Measurements from ENCODE around the gene THSD1.

DNA sequence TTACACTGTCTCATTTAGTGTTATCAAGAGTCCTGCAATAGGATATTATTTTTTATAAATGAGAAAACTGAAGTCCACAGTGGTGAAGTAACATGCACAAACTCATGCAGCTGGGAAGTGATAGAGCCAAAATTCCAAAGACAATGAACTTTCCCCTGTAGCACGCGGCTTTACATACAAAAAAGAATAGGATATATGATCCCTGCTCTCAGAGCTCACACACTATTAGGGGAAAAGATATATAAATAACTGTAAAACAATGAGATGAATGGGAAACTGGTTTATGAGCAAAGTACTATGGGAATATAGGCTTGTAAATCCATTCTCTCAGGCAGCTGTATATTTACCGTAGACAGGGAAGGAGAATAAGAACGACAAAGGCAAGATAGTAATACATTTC, 39.7 kb downstream of the THSD1 start:
- no peak for TF ChIP-seq POLR2A (IDR thresholded peaks at IDR 0.05)
- TF ChIP-seq, protein P1, sequence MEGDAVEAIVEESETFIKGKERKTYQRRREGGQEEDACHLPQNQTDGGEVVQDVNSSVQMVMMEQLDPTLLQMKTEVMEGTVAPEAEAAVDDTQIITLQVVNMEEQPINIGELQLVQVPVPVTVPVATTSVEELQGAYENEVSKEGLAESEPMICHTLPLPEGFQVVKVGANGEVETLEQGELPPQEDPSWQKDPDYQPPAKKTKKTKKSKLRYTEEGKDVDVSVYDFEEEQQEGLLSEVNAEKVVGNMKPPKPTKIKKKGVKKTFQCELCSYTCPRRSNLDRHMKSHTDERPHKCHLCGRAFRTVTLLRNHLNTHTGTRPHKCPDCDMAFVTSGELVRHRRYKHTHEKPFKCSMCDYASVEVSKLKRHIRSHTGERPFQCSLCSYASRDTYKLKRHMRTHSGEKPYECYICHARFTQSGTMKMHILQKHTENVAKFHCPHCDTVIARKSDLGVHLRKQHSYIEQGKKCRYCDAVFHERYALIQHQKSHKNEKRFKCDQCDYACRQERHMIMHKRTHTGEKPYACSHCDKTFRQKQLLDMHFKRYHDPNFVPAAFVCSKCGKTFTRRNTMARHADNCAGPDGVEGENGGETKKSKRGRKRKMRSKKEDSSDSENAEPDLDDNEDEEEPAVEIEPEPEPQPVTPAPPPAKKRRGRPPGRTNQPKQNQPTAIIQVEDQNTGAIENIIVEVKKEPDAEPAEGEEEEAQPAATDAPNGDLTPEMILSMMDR (IDR thresholded peaks at IDR 0.05) = no peak

Measured in ovary (tissue), 3 donors.